Naive thymus-derived CD4-positive, alpha-beta T cell (primary cell): ENCODE results near the gene RAD21L1. TPM values are rescaled to one million over a fixed set of nuclear protein-coding genes. Genes with fewer than 3 reads are reported as not detected.

ENCODE experiments used
- ATAC-seq: fragments of 150-1000 bp; cut with Tn5 transposase; 2 replicates; pipeline ENCODE4 v1.10.0; 2021; ENCODE audit warnings: mild to moderate bottlenecking, moderate library complexity
- CTCF ChIA-PET: fragments of 350-600 bp; sonication (Branson Sonifier 250); formaldehyde crosslinking; loops from one replicate; lab custom pipeline; 2021; ENCODE audit warnings: antibody characterized with exemption; lab: Charles Lee
- POLR2A ChIA-PET: fragments of 350-600 bp; sonication (Branson Sonifier 250); formaldehyde crosslinking; loops from one replicate; lab custom pipeline; 2021; ENCODE audit warnings: antibody characterized with exemption, inconsistent platforms; lab: Charles Lee
- DNase-seq, 9 donors: peaks; one replicate each; pipeline versions ENCODE4 v3.0.0 to v3.0.0-alpha.2; 2020 to 2022; ENCODE audit warnings: mixed read lengths in 1 of 9
- H3K27ac ChIP-seq: one replicate; pipeline ENCODE4 v1.7.0; 2013; ENCODE audit warnings: mild to moderate bottlenecking, low read depth, low read length, moderate library complexity
- H3K27me3 ChIP-seq, 2 donors: one replicate each; pipeline ENCODE4 v1.7.0; 2013; ENCODE audit warnings: low read length in 2 of 2, mild to moderate bottlenecking in 2 of 2, moderate library complexity in 2 of 2; ENCODE audit not compliant: control insufficient read depth in 2 of 2, insufficient read depth in 2 of 2
- H3K36me3 ChIP-seq, 3 experiments: 1 replicate in 2 of 3; 2 replicates in 1 of 3; pipeline ENCODE4 v1.7.0; 2013; ENCODE audit warnings: low read length in 3 of 3, mild to moderate bottlenecking in 3 of 3, moderate library complexity in 1 of 3; ENCODE audit not compliant: insufficient read depth in 3 of 3, control insufficient read depth in 2 of 3
- H3K4me1 ChIP-seq, 2 donors: one replicate each; pipeline ENCODE4 v1.7.0; 2013; ENCODE audit warnings: low read length in 2 of 2, mild to moderate bottlenecking in 2 of 2, moderate library complexity in 1 of 2; ENCODE audit not compliant: control insufficient read depth in 2 of 2, insufficient read depth in 2 of 2
- H3K4me3 ChIP-seq: 2 replicates; pipeline ENCODE4 v1.7.0; 2013; ENCODE audit warnings: mild to moderate bottlenecking, low read length
- H3K9me3 ChIP-seq, 3 experiments: 1 replicate in 2 of 3; 2 replicates in 1 of 3; pipeline ENCODE4 v1.7.0; 2013; ENCODE audit warnings: low read length in 3 of 3; ENCODE audit not compliant: control insufficient read depth in 2 of 3
- H3K27ac Mint-ChIP-seq, 9 donors: one replicate each; pipeline ENCODE4 v1.8.0; 2020 to 2022; ENCODE audit warnings: mixed read lengths in 9 of 9, mild to moderate bottlenecking in 8 of 9, moderate library complexity in 5 of 9, inconsistent platforms in 2 of 9
- H3K27me3 Mint-ChIP-seq, 5 donors: one replicate each; pipeline ENCODE4 v1.8.0; 2021 to 2022; ENCODE audit warnings: mixed read lengths in 5 of 5, mild to moderate bottlenecking in 1 of 5
- H3K36me3 Mint-ChIP-seq, 5 donors: one replicate each; pipeline ENCODE4 v1.8.0; 2020 to 2022; ENCODE audit warnings: mixed read lengths in 5 of 5, mild to moderate bottlenecking in 3 of 5, inconsistent platforms in 1 of 5
- H3K4me1 Mint-ChIP-seq, 7 donors: one replicate each; pipeline ENCODE4 v1.8.0; 2020 to 2022; ENCODE audit warnings: mixed read lengths in 7 of 7, mild to moderate bottlenecking in 3 of 7, inconsistent platforms in 1 of 7
- H3K4me3 Mint-ChIP-seq, 10 donors: one replicate each; pipeline ENCODE4 v1.8.0; 2020 to 2022; ENCODE audit warnings: mild to moderate bottlenecking in 10 of 10, mixed read lengths in 10 of 10, moderate library complexity in 6 of 10, inconsistent platforms in 2 of 10
- H3K9me3 Mint-ChIP-seq, 11 donors: one replicate each; pipeline ENCODE4 v1.8.0; 2020 to 2022; ENCODE audit warnings: mixed read lengths in 11 of 11, mild to moderate bottlenecking in 4 of 11, inconsistent platforms in 1 of 11, moderate library complexity in 1 of 11
- intact Hi-C, 2 donors: fragments of 100-400 bp; cut with micrococcal nuclease; formaldehyde crosslinking; loops; one replicate each; pipeline ENCODE4 v1.15.1; 2023
- polyA plus RNA-seq, 2 donors: library from polyadenylated mRNA; unstranded; fragments of 300-500 nt; fragmentation: Illumina TruSeq; gene quantifications; one replicate each; pipeline ENCODE4 v1.2.3, GENCODE V29; 2021
- total RNA-seq, 6 experiments: library from RNA in 5 of 6; stranded (reverse) in 5 of 6; gene quantifications; 1 replicate in 5 of 6; 2 replicates in 1 of 6; pipeline ENCODE4 v1.2.3 and lab custom pipeline; 2021 to 2026

The RAD21L1 gene
- total and polyA plus RNA-seq, 7 experiments from 2014 or later = 0.48 to 0.81 (median 0.61) TPM; not detected in 3

DNA sequence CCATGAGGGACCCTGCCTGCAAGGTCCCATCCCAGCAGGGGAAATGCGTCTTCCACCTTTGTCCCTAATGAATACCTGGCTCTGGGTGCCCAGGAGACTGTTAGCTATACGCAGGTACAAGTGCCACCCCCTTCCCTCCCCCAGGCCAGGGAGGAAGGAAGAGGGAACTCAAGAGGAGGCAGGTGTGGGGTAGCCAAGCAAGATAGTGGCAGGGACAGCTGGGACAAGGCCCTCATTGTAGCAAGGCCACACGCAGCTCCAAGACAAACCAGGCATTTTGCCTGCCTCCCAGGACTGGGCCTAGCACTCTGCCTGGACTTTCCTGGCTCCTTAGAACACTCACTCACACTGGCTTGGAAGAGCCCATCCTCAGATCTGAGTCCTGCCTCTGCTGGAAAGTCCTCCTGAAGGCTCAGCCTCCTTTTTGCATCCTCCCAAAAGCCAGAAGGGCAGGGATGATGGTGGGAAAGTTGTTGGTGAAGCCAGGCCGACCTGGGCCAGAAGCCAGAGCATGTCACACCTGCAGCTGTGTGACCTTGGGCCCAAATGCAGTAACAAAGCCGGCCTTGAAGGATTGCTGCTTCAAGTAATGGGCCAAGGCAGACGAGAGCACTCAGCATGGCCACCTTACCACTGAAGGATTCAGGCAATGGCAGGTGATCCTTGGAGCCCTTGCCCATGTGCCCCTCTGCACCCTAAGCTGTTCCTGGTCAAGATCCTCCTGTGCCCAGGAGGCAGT lies 68.0 kb downstream of the RAD21L1 start:
- Histone ChIP-seq H3K9me3 (no peaks in the 10 kb centered on the region), H3K4me1 (peaks cover 0 to 22% of the 10 kb centered on the region in 2 donors), H3K4me3 (no peak overlapping the region), H3K36me3 (peaks cover 0 to 32% (median 0%) of the 10 kb centered on the region in 3 experiments), H3K27ac (no peak overlapping the region), H3K27me3 (no peaks in the 10 kb centered on the region)
- Mint-ChIP-seq H3K9me3 (peaks cover 0 to 2% (median 0%) of the 10 kb centered on the region in 11 donors), H3K27me3 (no peaks in the 10 kb centered on the region), H3K4me1 (peaks cover 5 to 51% (median 41%) of the 10 kb centered on the region in 7 donors), H3K36me3 (peaks cover 4 to 24% (median 7%) of the 10 kb centered on the region in 5 donors), H3K4me3 (no peak overlapping the region), H3K27ac (peak overlapping the region in 6 of 9 donors; percentile 21 to 90 (median 64))
- no peak for ATAC-seq
- POLR2A ChIA-PET = interaction anchor here (2.0 kb wide), 1 partner anchor 27 kb away, joined by 9 read pairs; the partner anchor contains the start of gene SNPH
- CTCF ChIA-PET = no interaction called here
- no peak for DNase-seq
- intact Hi-C loops = no loop called here

DNA sequence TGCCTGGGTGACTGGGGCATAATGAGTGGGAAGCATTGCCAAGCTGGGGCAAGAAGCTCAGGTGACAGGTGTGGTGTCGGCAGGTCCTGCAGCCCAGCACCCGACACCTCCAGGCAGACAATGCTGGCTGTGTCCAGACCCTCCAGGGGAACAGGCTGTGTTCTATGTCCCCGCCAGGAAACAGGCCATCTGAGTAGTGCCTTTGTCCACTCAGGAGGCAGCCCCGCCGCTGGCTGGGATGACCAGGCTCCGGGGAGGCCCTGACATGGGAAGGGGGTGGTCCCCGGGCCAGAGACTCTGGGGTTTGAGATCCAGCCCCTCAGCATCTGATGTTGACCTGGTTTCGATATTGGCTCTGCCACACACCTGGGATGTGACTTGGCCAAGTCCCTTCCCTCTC lies 68.7 kb downstream of the RAD21L1 start:
- peaks cover 0 to 39% (median 0%) of the 10 kb centered on the region in 3 experiments for H3K36me3 ChIP-seq
- H3K27ac ChIP-seq = no peak overlapping the region
- H3K27me3 ChIP-seq = no peaks in the 10 kb centered on the region
- peaks cover 0 to 26% of the 10 kb centered on the region in 2 donors for H3K4me1 ChIP-seq
- DNase-seq (no peak), ATAC-seq (no peak)
- Mint-ChIP-seq H3K27ac (peak overlapping the region in 2 of 9 donors; percentile 16 to 37), H3K36me3 (peaks cover 4 to 22% (median 6%) of the 10 kb centered on the region in 5 donors), H3K9me3 (peaks cover 0 to 2% (median 0%) of the 10 kb centered on the region in 11 donors), H3K4me3 (no peak overlapping the region), H3K4me1 (peaks cover 11 to 54% (median 47%) of the 10 kb centered on the region in 7 donors), H3K27me3 (no peaks in the 10 kb centered on the region)
- intact Hi-C loops = no loop called here
- POLR2A ChIA-PET = no interaction called here
- H3K4me3 ChIP-seq = no peak overlapping the region
- no peaks in the 10 kb centered on the region for H3K9me3 ChIP-seq
- CTCF ChIA-PET = no interaction called here

DNA sequence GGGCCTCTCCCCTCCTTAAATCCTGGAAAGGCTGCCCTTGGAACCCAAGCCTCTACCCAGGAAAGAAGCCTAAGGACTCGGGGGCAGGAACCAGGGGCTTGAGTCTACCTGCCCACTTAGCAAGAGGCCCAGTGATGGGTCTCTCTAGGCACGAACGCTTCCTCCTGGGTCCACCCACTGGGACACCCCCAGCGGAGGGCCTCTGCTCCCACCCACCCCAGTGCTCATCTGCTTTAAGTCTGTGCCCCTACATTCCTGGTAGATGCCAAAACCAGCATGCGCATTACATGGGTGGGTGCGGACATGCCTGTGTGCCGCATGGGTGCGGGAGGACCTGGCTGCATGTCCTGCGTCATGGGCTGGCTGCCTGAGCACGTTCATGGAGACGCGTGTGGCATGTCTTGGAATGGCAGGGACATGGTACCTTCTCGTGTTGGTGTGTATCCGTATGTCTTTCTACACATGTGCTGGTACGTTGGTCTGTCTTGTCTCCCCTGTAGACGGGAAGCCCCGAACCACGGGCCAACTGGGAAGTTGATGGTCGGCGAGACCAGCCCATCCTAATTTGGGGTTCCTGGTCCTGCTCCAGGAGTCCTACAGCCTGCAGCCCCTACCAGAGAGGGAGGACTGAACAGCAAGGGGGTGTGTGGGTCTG lies 69.6 kb downstream of the RAD21L1 start:
- Mint-ChIP-seq H3K9me3 (no peaks in the 10 kb centered on the region), H3K27ac (no peak overlapping the region), H3K36me3 (peaks cover under 1 to 18% (median 4%) of the 10 kb centered on the region in 5 donors), H3K27me3 (no peaks in the 10 kb centered on the region), H3K4me1 (peaks cover 20 to 55% (median 52%) of the 10 kb centered on the region in 7 donors), H3K4me3 (no peak overlapping the region)
- Histone ChIP-seq H3K4me1 (peaks cover 3 to 35% of the 10 kb centered on the region in 2 donors), H3K9me3 (no peaks in the 10 kb centered on the region), H3K36me3 (peaks cover 0 to 46% (median 0%) of the 10 kb centered on the region in 3 experiments), H3K27ac (no peak overlapping the region), H3K27me3 (no peaks in the 10 kb centered on the region), H3K4me3 (no peak overlapping the region)
- ATAC-seq (no peak), DNase-seq (no peak)
- intact Hi-C loops = no loop called here
- CTCF ChIA-PET = no interaction called here
- POLR2A ChIA-PET = no interaction called here

DNA sequence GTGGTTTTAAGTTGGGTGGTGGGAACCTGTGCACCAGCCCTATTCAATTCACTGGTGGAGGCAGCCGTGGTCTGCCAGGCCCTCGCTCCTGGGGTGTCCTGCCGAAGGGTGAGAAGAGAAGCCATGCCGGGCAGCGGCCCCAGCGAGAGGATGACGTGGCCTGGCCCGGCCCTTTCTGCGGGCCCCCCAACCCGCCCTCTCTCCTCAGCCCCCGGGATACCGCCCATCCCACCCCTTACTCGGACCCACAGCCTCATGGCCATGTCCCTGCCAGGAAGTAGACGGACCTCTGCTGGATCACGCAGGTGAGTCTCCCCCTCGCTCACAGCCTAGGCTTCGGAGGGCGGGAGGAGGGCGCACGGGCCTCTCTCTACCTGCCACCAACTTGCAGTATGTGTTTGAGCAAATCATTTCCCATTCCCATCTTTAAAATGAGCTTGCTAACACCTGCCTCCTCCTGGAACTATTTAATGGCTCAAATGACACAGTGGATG lies 70.3 kb downstream of the RAD21L1 start:
- peaks cover 3 to 21% (median 7%) of the 10 kb centered on the region in 5 donors for H3K36me3 Mint-ChIP-seq
- POLR2A ChIA-PET = no interaction called here
- no peaks in the 10 kb centered on the region for H3K27me3 Mint-ChIP-seq
- CTCF ChIA-PET = no interaction called here
- no peak for DNase-seq
- intact Hi-C loops = no loop called here
- Histone ChIP-seq H3K4me1 (peaks cover 11 to 38% of the 10 kb centered on the region in 2 donors), H3K4me3 (no peak overlapping the region), H3K27me3 (no peaks in the 10 kb centered on the region), H3K27ac (no peak overlapping the region), H3K36me3 (peaks cover 0 to 46% (median 0%) of the 10 kb centered on the region in 3 experiments), H3K9me3 (no peaks in the 10 kb centered on the region)
- no peaks in the 10 kb centered on the region for H3K9me3 Mint-ChIP-seq
- peaks cover 27 to 56% (median 52%) of the 10 kb centered on the region in 7 donors for H3K4me1 Mint-ChIP-seq
- H3K27ac Mint-ChIP-seq = peak overlapping the region in 2 of 9 donors; percentile 36 to 87
- no peak overlapping the region for H3K4me3 Mint-ChIP-seq
- no peak for ATAC-seq

DNA sequence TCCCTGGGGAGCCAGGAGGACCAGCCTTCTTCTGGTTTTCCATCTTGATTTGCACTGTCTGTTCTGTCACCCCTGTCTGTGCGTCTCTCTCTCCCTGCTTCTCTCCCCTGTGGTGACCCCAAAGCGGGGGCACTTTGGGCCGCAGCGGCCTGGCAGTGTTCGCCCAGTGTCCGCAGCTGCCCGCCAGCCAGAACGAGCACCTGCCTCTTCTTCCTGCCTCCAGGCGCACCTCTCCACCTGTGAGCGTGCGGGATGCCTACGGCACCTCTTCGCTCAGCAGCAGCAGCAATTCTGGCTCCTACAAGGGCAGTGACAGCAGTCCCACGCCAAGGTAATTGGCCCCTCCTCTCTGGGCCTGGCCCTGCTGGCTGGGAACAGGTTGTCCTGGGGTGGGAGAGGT lies 71.1 kb downstream of the RAD21L1 start:
- DNase-seq (no peak), ATAC-seq (no peak)
- no peak overlapping the region for H3K27ac ChIP-seq
- Mint-ChIP-seq H3K4me1 (peaks cover 29 to 52% (median 48%) of the 10 kb centered on the region in 7 donors), H3K36me3 (peaks cover 4 to 23% (median 7%) of the 10 kb centered on the region in 5 donors), H3K27ac (peak overlapping the region in 5 of 9 donors; percentile 44 to 87 (median 75)), H3K27me3 (no peaks in the 10 kb centered on the region), H3K4me3 (no peak overlapping the region), H3K9me3 (no peaks in the 10 kb centered on the region)
- intact Hi-C loops = no loop called here
- no peaks in the 10 kb centered on the region for H3K27me3 ChIP-seq
- ChIA-PET POLR2A (interaction anchor here (1.1 kb wide), 1 partner anchor 11 kb away, joined by 5 read pairs; no protein-coding TSS in a partner anchor), CTCF (no interaction called here)
- H3K36me3 ChIP-seq = peaks cover 0 to 46% (median 0%) of the 10 kb centered on the region in 3 experiments
- no peaks in the 10 kb centered on the region for H3K9me3 ChIP-seq
- H3K4me1 ChIP-seq = peaks cover 12 to 34% of the 10 kb centered on the region in 2 donors
- no peak overlapping the region for H3K4me3 ChIP-seq

DNA sequence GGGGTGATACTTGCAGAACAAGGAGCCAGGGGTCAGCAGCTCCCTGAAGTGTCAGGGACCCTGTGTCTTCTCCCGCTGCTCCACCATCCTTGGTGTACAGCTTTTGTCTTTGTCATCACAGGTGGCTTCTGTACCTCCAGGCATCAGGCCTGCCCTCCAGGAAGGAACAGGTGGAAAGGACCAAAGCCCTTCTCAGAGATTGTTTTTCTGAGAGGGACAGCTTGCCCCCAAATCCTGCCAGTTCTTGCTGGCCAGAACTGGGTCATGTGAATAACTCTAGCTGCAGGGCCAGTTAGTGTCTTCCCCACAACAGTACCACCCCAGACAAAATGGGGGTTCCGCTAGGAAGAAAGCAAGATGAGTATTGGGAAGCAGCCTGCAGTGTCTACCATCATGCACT lies 71.6 kb downstream of the RAD21L1 start:
- no peak for ATAC-seq
- H3K9me3 ChIP-seq = no peaks in the 10 kb centered on the region
- Mint-ChIP-seq H3K9me3 (no peaks in the 10 kb centered on the region), H3K4me1 (peaks cover 29 to 47% (median 43%) of the 10 kb centered on the region in 7 donors), H3K36me3 (peaks cover 4 to 23% (median 7%) of the 10 kb centered on the region in 5 donors), H3K27me3 (no peaks in the 10 kb centered on the region), H3K27ac (peak overlapping the region in 6 of 9 donors; percentile 3 to 87 (median 59)), H3K4me3 (no peak overlapping the region)
- peaks cover 12 to 34% of the 10 kb centered on the region in 2 donors for H3K4me1 ChIP-seq
- no peak overlapping the region for H3K27ac ChIP-seq
- ChIA-PET CTCF (interaction anchor here (1.5 to 4.3 kb wide), 2 partner anchors 11 to 69 kb away, joined by 4 to 22 read pairs; no protein-coding TSS in a partner anchor), POLR2A (interaction anchor here (0.7 to 1.1 kb wide), 2 partner anchors 11 to 24 kb away, joined by 3 to 5 read pairs; no protein-coding TSS in a partner anchor)
- DNase-seq = no peak
- no peaks in the 10 kb centered on the region for H3K27me3 ChIP-seq
- intact Hi-C loops = no loop called here
- no peak overlapping the region for H3K4me3 ChIP-seq
- peaks cover 0 to 46% (median 0%) of the 10 kb centered on the region in 3 experiments for H3K36me3 ChIP-seq
